GM12891 (cell line): Measurements from ENCODE around the gene ETNK1.

Experiments used
- PAX5 ChIP-seq: IDR thresholded peaks from 2 replicates; pipeline ENCODE4 v1.6.1; 2011; ENCODE audit warnings: low read length, moderate library complexity, mild to moderate bottlenecking; ENCODE audit not compliant: insufficient read depth, severe bottlenecking
- POLR2A ChIP-seq: IDR thresholded peaks from 2 replicates; pipeline ENCODE4 v1.6.1; 2011; ENCODE audit warnings: low read depth, low read length, control low read depth
- POLR2AphosphoS5 ChIP-seq: IDR thresholded peaks from 2 replicates; pipeline ENCODE4 v1.6.1; 2011; ENCODE audit warnings: low read depth, low read length, control low read depth
- POU2F2 ChIP-seq: IDR thresholded peaks from 2 replicates; pipeline ENCODE4 v1.6.1; 2011; ENCODE audit warnings: low read depth, mild to moderate bottlenecking, control low read depth, low read length, moderate library complexity

GRCh38 chr12:22733756-22734155 lies 108.8 kb downstream of the ETNK1 start:
- no peak for TF ChIP-seq POLR2A
- no peak for TF ChIP-seq PAX5
- TF ChIP-seq POLR2AphosphoS5 = no peak
- no peak for TF ChIP-seq POU2F2
